Measurements from ENCODE around the gene LETM1. TPM values are rescaled to one million over a fixed set of nuclear protein-coding genes. Genes with fewer than 3 reads are reported as not detected.

The LETM1 gene
- total RNA-seq, 2 donors from 2014 or later: 45.7 to 52.4 TPM

- no peak overlapping the region for H3K4me3 ChIP-seq (ENCODE audit: low read length)
These were observed 46.9 kb downstream of the LETM1 start for GRCh38 chr4:1808851-1809753.

GRCh38 chr4:1808396-1808795, 47.6 kb downstream of the LETM1 start:
- TF ChIP-seq CTCF (conservative IDR thresholded peaks at IDR 0.05): no peak
- Mint-ChIP-seq H3K36me3 (ENCODE audit: low read depth) (peaks cover 5% of the 10 kb centered on the region), H3K27ac (no peak overlapping the region), H3K9me3 (no peaks in the 10 kb centered on the region), H3K4me3 (no peak overlapping the region), H3K27me3 (ENCODE audit: insufficient read depth) (no peaks in the 10 kb centered on the region), H3K4me1 (no peaks in the 10 kb centered on the region)
- WGBS, 2 experiments (ENCODE audit: insufficient coverage in 1 of 2, insufficient read length in 1 of 2): 91 to 100% methylated on average over 2 to 3 of the region's 6 CpGs
- DNase-seq: no peak
- Histone ChIP-seq H3K36me3 (ENCODE audit: control insufficient read depth, insufficient read depth, low read length) (peaks cover 4% of the 10 kb centered on the region), H3K9ac (ENCODE audit: extremely low read depth, low read length, poor library complexity, severe bottlenecking) (no peak overlapping the region), H3K4me1 (ENCODE audit: control insufficient read depth, insufficient read depth, low read length) (no peaks in the 10 kb centered on the region), H3K27me3 (ENCODE audit: control insufficient read depth, insufficient read depth, low read length, poor library complexity, severe bottlenecking) (no peaks in the 10 kb centered on the region), H3K27ac (ENCODE audit: low read depth, low read length) (no peak overlapping the region), H3K9me3 (ENCODE audit: control insufficient read depth, low read length) (no peaks in the 10 kb centered on the region), H3K4me3 (ENCODE audit: low read length) (no peak overlapping the region)

More at GRCh38 chr4:1808851-1809753, 46.9 kb downstream of the LETM1 start:
- H3K9me3 Mint-ChIP-seq: no peaks in the 10 kb centered on the region
- H3K27ac Mint-ChIP-seq: no peak overlapping the region
- no peak overlapping the region for H3K4me3 Mint-ChIP-seq
- Histone ChIP-seq H3K36me3 (ENCODE audit: control insufficient read depth, insufficient read depth, low read length) (peaks cover 6% of the 10 kb centered on the region), H3K27ac (ENCODE audit: low read depth, low read length) (no peak overlapping the region), H3K27me3 (ENCODE audit: control insufficient read depth, insufficient read depth, low read length, poor library complexity, severe bottlenecking) (no peaks in the 10 kb centered on the region), H3K9ac (ENCODE audit: extremely low read depth, low read length, poor library complexity, severe bottlenecking) (no peak overlapping the region), H3K9me3 (ENCODE audit: control insufficient read depth, low read length) (no peaks in the 10 kb centered on the region), H3K4me1 (ENCODE audit: control insufficient read depth, insufficient read depth, low read length) (no peaks in the 10 kb centered on the region)
- H3K27me3 Mint-ChIP-seq (ENCODE audit: insufficient read depth): no peaks in the 10 kb centered on the region
- H3K36me3 Mint-ChIP-seq (ENCODE audit: low read depth): peaks cover 10% of the 10 kb centered on the region
- H3K4me1 Mint-ChIP-seq: no peaks in the 10 kb centered on the region
- DNase-seq: no peak
- WGBS, 2 experiments (ENCODE audit: insufficient coverage in 1 of 2, insufficient read length in 1 of 2): 63 to 91% methylated on average over 3 to 11 of the region's 11 CpGs
- no peak for TF ChIP-seq CTCF (conservative IDR thresholded peaks at IDR 0.05)

GRCh38 chr4:1807332-1807777, 48.6 kb downstream of the LETM1 start:
- H3K9me3 ChIP-seq (ENCODE audit: control insufficient read depth, low read length): no peaks in the 10 kb centered on the region
- no peaks in the 10 kb centered on the region for H3K4me1 ChIP-seq (ENCODE audit: control insufficient read depth, insufficient read depth, low read length)
- Mint-ChIP-seq H3K9me3 (no peaks in the 10 kb centered on the region), H3K4me1 (no peaks in the 10 kb centered on the region), H3K36me3 (ENCODE audit: low read depth) (peaks cover 6% of the 10 kb centered on the region), H3K27me3 (ENCODE audit: insufficient read depth) (no peaks in the 10 kb centered on the region), H3K27ac (no peak overlapping the region), H3K4me3 (no peak overlapping the region)
- no peak for TF ChIP-seq CTCF (conservative IDR thresholded peaks at IDR 0.05)
- 93 to 97% methylated on average over 8 to 16 of the region's 16 CpGs for WGBS, 2 experiments (ENCODE audit: insufficient coverage in 1 of 2, insufficient read length in 1 of 2)
- no peak overlapping the region for H3K9ac ChIP-seq (ENCODE audit: extremely low read depth, low read length, poor library complexity, severe bottlenecking)
- no peaks in the 10 kb centered on the region for H3K27me3 ChIP-seq (ENCODE audit: control insufficient read depth, insufficient read depth, low read length, poor library complexity, severe bottlenecking)
- H3K36me3 ChIP-seq (ENCODE audit: control insufficient read depth, insufficient read depth, low read length): peaks cover under 1% of the 10 kb centered on the region
- no peak overlapping the region for H3K27ac ChIP-seq (ENCODE audit: low read depth, low read length)
- no peak for DNase-seq
- H3K4me3 ChIP-seq (ENCODE audit: low read length): no peak overlapping the region
